BLaER1 (cell line): ENCODE results near the gene FOXP1.
A peak's percentile ranks its signal among the peaks of the same experiment; 100 is the strongest.

Experiments used
- H3K27ac ChIP-seq: shearing (Covaris generic); formaldehyde crosslinking; 2 replicates; pipeline ENCODE4 v1.8.1; 2022
- H3K27me3 ChIP-seq: shearing (Covaris generic); formaldehyde crosslinking; 2 replicates; pipeline ENCODE4 v1.8.1; 2022
- H3K36me3 ChIP-seq: shearing (Covaris generic); formaldehyde crosslinking; 2 replicates; pipeline ENCODE4 v1.8.1; 2022
- H3K4me1 ChIP-seq: shearing (Covaris generic); formaldehyde crosslinking; 2 replicates; pipeline ENCODE4 v1.8.1; 2022
- H3K4me2 ChIP-seq: shearing (Covaris generic); formaldehyde crosslinking; 2 replicates; pipeline ENCODE4 v1.8.1; 2022
- H3K4me3 ChIP-seq: shearing (Covaris generic); formaldehyde crosslinking; 2 replicates; pipeline ENCODE4 v1.8.1; 2022
- H3K9ac ChIP-seq: shearing (Covaris generic); formaldehyde crosslinking; 2 replicates; pipeline ENCODE4 v1.8.1; 2022
- H3K9me3 ChIP-seq: shearing (Covaris generic); formaldehyde crosslinking; 2 replicates; pipeline ENCODE4 v1.8.1; 2022
- H4K20me1 ChIP-seq: shearing (Covaris generic); formaldehyde crosslinking; 2 replicates; pipeline ENCODE4 v1.8.1; 2022
- Cebpa-rat ChIP-seq: shearing (Covaris generic); IDR thresholded peaks from 2 replicates; pipeline ENCODE4 v1.8.1; 2022

FOXP1 gene

GRCh38 chr3:71119171-71119570 is 464.4 kb downstream of the FOXP1 start:
- no peak for TF ChIP-seq Cebpa-rat
- Histone ChIP-seq H3K27ac (no peak overlapping the region), H3K9ac (no peak overlapping the region), H3K27me3 (no peaks in the 10 kb centered on the region), H3K9me3 (no peaks in the 10 kb centered on the region), H3K4me2 (no peak overlapping the region), H3K4me1 (peaks cover 11% of the 10 kb centered on the region), H4K20me1 (peaks cover 63% of the 10 kb centered on the region), H3K4me3 (no peak overlapping the region), H3K36me3 (peaks cover 12% of the 10 kb centered on the region)

GRCh38 chr3:71118436-71118835 is 465.1 kb downstream of the FOXP1 start:
- no peak for TF ChIP-seq Cebpa-rat
- Histone ChIP-seq H3K9me3 (no peaks in the 10 kb centered on the region), H3K4me2 (no peak overlapping the region), H3K27me3 (no peaks in the 10 kb centered on the region), H3K4me3 (no peak overlapping the region), H4K20me1 (peaks cover 63% of the 10 kb centered on the region), H3K4me1 (peaks cover 11% of the 10 kb centered on the region), H3K27ac (no peak overlapping the region), H3K9ac (no peak overlapping the region), H3K36me3 (peaks cover 16% of the 10 kb centered on the region)

GRCh38 chr3:71117572-71118247 is 465.8 kb downstream of the FOXP1 start:
- no peaks in the 10 kb centered on the region for H3K9me3 ChIP-seq
- H3K27me3 ChIP-seq = no peaks in the 10 kb centered on the region
- no peak for TF ChIP-seq Cebpa-rat
- peaks cover 19% of the 10 kb centered on the region for H3K36me3 ChIP-seq
- H3K27ac ChIP-seq = no peak overlapping the region
- peaks cover 11% of the 10 kb centered on the region for H3K4me1 ChIP-seq
- H3K4me3 ChIP-seq = no peak overlapping the region
- peak overlapping the region; percentile 41 for H3K4me2 ChIP-seq
- H3K9ac ChIP-seq = no peak overlapping the region
- H4K20me1 ChIP-seq = peaks cover 56% of the 10 kb centered on the region

GRCh38 chr3:71114610-71115009 is 468.9 kb downstream of the FOXP1 start:
- H3K9ac ChIP-seq = no peak overlapping the region
- no peaks in the 10 kb centered on the region for H3K9me3 ChIP-seq
- H3K4me1 ChIP-seq = peaks cover 11% of the 10 kb centered on the region
- H4K20me1 ChIP-seq = peaks cover 28% of the 10 kb centered on the region
- H3K27me3 ChIP-seq = no peaks in the 10 kb centered on the region
- TF ChIP-seq Cebpa-rat = no peak
- no peak overlapping the region for H3K27ac ChIP-seq
- H3K36me3 ChIP-seq = peaks cover 45% of the 10 kb centered on the region
- H3K4me3 ChIP-seq = no peak overlapping the region
- H3K4me2 ChIP-seq = no peak overlapping the region

- no peak overlapping the region for H3K4me3 ChIP-seq
- H4K20me1 ChIP-seq = peaks cover 28% of the 10 kb centered on the region
- H3K4me1 ChIP-seq = peaks cover 4% of the 10 kb centered on the region
- peaks cover 54% of the 10 kb centered on the region for H3K36me3 ChIP-seq
- H3K27me3 ChIP-seq = no peaks in the 10 kb centered on the region
- no peak overlapping the region for H3K27ac ChIP-seq
- no peak for TF ChIP-seq Cebpa-rat
- no peak overlapping the region for H3K9ac ChIP-seq
- H3K9me3 ChIP-seq = no peaks in the 10 kb centered on the region
- H3K4me2 ChIP-seq = no peak overlapping the region
Measured at GRCh38 chr3:71112576-71112975, 471.0 kb downstream of the FOXP1 start.

- Histone ChIP-seq H3K4me3 (no peak overlapping the region), H3K27ac (no peak overlapping the region), H3K36me3 (peaks cover 54% of the 10 kb centered on the region), H4K20me1 (peaks cover 25% of the 10 kb centered on the region; the same call in 1 of the 2 replicates), H3K9me3 (no peaks in the 10 kb centered on the region), H3K4me2 (no peak overlapping the region), H3K9ac (no peak overlapping the region), H3K27me3 (no peaks in the 10 kb centered on the region), H3K4me1 (no peaks in the 10 kb centered on the region)
- TF ChIP-seq Cebpa-rat = no peak
Measured at GRCh38 chr3:71111784-71112440, 471.6 kb downstream of the FOXP1 start.

- H3K9me3 ChIP-seq = no peaks in the 10 kb centered on the region
- no peaks in the 10 kb centered on the region for H3K4me1 ChIP-seq
- H3K27me3 ChIP-seq = no peaks in the 10 kb centered on the region
- TF ChIP-seq Cebpa-rat = no peak
- H3K27ac ChIP-seq = no peak overlapping the region
- H3K4me3 ChIP-seq = no peak overlapping the region
- peaks cover 14% of the 10 kb centered on the region; the same call in 1 of the 2 replicates for H4K20me1 ChIP-seq
- no peak overlapping the region for H3K9ac ChIP-seq
- peaks cover 58% of the 10 kb centered on the region for H3K36me3 ChIP-seq
- H3K4me2 ChIP-seq = no peak overlapping the region
Measured at GRCh38 chr3:71110385-71111222, 472.9 kb downstream of the FOXP1 start.

GRCh38 chr3:71109977-71110285 is 473.6 kb downstream of the FOXP1 start:
- H3K4me1 ChIP-seq = no peaks in the 10 kb centered on the region
- H3K4me2 ChIP-seq = no peak overlapping the region
- no peaks in the 10 kb centered on the region for H3K9me3 ChIP-seq
- H3K9ac ChIP-seq = no peak overlapping the region
- peaks cover 58% of the 10 kb centered on the region for H3K36me3 ChIP-seq
- peaks cover 21% of the 10 kb centered on the region; the same call in 1 of the 2 replicates for H4K20me1 ChIP-seq
- no peak overlapping the region for H3K27ac ChIP-seq
- no peak for TF ChIP-seq Cebpa-rat
- no peaks in the 10 kb centered on the region for H3K27me3 ChIP-seq
- H3K4me3 ChIP-seq = no peak overlapping the region

- no peak overlapping the region for H3K9ac ChIP-seq
- TF ChIP-seq Cebpa-rat = no peak
- H3K4me1 ChIP-seq = no peaks in the 10 kb centered on the region
- H3K4me3 ChIP-seq = no peak overlapping the region
- no peaks in the 10 kb centered on the region for H3K27me3 ChIP-seq
- no peak overlapping the region for H3K4me2 ChIP-seq
- no peak overlapping the region for H3K27ac ChIP-seq
- no peaks in the 10 kb centered on the region for H3K9me3 ChIP-seq
- H4K20me1 ChIP-seq = peaks cover 18% of the 10 kb centered on the region; the same call in 1 of the 2 replicates
- peaks cover 55% of the 10 kb centered on the region for H3K36me3 ChIP-seq
Measured at GRCh38 chr3:71109241-71109976, 474.1 kb downstream of the FOXP1 start.
